Measurements from ENCODE around the gene SLC25A13.
A peak's percentile ranks its signal among the peaks of the same experiment; 100 is the strongest.

DNA sequence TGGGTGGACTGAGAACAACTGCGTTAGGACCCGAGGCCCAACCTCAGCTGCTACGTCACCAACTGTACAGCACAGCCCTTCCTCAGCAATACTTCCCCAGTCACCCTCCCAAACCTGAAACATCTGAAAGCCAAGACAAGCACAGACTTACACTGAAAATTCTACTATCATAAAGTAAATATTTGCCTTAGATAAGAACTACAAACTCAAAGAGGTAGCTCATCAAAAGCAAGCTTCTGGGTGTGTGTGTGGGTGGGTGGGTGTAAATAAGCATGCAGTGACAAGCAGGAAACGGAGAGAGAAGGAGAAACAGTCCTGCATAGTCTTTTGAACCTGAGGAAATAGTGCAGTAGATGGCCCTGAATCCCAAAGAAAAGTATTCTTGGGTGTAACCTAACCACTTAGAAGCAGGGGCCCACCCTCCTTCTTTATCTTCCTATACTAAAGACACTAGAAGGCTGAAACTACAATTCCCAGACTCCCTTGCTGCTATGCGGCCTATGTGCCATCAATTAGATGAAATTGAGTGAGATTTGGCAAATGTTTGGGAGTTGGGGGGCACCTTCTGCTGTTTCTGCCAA, 18.7 kb downstream of the SLC25A13 start:
- peak; percentile 90 for TF ChIP-seq POGZ (CRISPR knock-in tag; IDR thresholded peaks at IDR 0.05)
- no peak for TF ChIP-seq NAIF1 (CRISPR knock-in tag; IDR thresholded peaks at IDR 0.05; ENCODE audit: borderline replicate concordance)
- no peak for TF ChIP-seq CBX2 (IDR thresholded peaks at IDR 0.05; ENCODE audit: low read depth, low read length)
- TF ChIP-seq CBX2 (CRISPR knock-in tag; IDR thresholded peaks at IDR 0.05; ENCODE audit: low read depth), result no peak
- TF ChIP-seq POLR2G (IDR thresholded peaks at IDR 0.05; ENCODE audit: low read depth, low read length), result no peak
- no peak for TF ChIP-seq EZH2 (conservative IDR thresholded peaks at IDR 0.05; ENCODE audit: low read depth, low read length)
- TF ChIP-seq BRCA1 (CRISPR knock-in tag; IDR thresholded peaks at IDR 0.05), result no peak
- TF ChIP-seq, protein P1, sequence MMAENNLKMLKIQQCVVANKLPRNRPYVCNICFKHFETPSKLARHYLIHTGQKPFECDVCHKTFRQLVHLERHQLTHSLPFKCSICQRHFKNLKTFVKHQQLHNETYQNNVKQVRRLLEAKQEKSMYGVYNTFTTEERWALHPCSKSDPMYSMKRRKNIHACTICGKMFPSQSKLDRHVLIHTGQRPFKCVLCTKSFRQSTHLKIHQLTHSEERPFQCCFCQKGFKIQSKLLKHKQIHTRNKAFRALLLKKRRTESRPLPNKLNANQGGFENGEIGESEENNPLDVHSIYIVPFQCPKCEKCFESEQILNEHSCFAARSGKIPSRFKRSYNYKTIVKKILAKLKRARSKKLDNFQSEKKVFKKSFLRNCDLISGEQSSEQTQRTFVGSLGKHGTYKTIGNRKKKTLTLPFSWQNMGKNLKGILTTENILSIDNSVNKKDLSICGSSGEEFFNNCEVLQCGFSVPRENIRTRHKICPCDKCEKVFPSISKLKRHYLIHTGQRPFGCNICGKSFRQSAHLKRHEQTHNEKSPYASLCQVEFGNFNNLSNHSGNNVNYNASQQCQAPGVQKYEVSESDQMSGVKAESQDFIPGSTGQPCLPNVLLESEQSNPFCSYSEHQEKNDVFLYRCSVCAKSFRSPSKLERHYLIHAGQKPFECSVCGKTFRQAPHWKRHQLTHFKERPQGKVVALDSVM (CRISPR knock-in tag; IDR thresholded peaks at IDR 0.05), result 0 out of 2 replicates have a peak, but pooled peaks have one; percentile 19
- TF ChIP-seq RXRA (CRISPR knock-in tag; IDR thresholded peaks at IDR 0.05), result peak; percentile 53; the same call in 1 of the 2 replicates
- TF ChIP-seq ZMAT3 (CRISPR knock-in tag; conservative IDR thresholded peaks at IDR 0.05), result no peak
- no peak for TF ChIP-seq TP53 (CRISPR knock-in tag; conservative IDR thresholded peaks at IDR 0.05)
- TF ChIP-seq ZSCAN29 (CRISPR knock-in tag; conservative IDR thresholded peaks at IDR 0.05), result 0 out of 2 replicates have a peak, but pooled peaks have one; percentile 46
- TF ChIP-seq, protein P2, sequence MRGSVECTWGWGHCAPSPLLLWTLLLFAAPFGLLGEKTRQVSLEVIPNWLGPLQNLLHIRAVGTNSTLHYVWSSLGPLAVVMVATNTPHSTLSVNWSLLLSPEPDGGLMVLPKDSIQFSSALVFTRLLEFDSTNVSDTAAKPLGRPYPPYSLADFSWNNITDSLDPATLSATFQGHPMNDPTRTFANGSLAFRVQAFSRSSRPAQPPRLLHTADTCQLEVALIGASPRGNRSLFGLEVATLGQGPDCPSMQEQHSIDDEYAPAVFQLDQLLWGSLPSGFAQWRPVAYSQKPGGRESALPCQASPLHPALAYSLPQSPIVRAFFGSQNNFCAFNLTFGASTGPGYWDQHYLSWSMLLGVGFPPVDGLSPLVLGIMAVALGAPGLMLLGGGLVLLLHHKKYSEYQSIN (CRISPR knock-in tag; IDR thresholded peaks at IDR 0.05; ENCODE audit: borderline replicate concordance), result no peak
